Endothelial cell (in vitro differentiated cells): Measurements from ENCODE around the gene ACAA1. TPM values are rescaled to one million over a fixed set of nuclear protein-coding genes. Genes with fewer than 3 reads are reported as not detected.

Experiments used
- DNase-seq: peaks from one replicate; pipeline ENCODE4 v3.0.0; 2021; ENCODE audit warnings: low spot score
- H3K27ac Mint-ChIP-seq: one replicate; pipeline ENCODE4 v1.8.0; 2021; ENCODE audit warnings: mixed read lengths, inconsistent platforms; ENCODE audit not compliant: unreplicated experiment
- H3K27me3 Mint-ChIP-seq: one replicate; pipeline ENCODE4 v1.8.0; 2021; ENCODE audit warnings: mild to moderate bottlenecking, moderate library complexity, mixed read lengths, inconsistent platforms; ENCODE audit not compliant: unreplicated experiment
- H3K36me3 Mint-ChIP-seq: one replicate; pipeline ENCODE4 v1.8.0; 2021; ENCODE audit warnings: mild to moderate bottlenecking, low read depth, mixed read lengths, inconsistent platforms; ENCODE audit not compliant: unreplicated experiment
- H3K4me1 Mint-ChIP-seq: one replicate; pipeline ENCODE4 v1.8.0; 2021; ENCODE audit warnings: mild to moderate bottlenecking, mixed read lengths, inconsistent platforms; ENCODE audit not compliant: unreplicated experiment
- H3K4me3 Mint-ChIP-seq: one replicate; pipeline ENCODE4 v1.8.0; 2021; ENCODE audit warnings: mild to moderate bottlenecking, mixed read lengths, inconsistent platforms; ENCODE audit not compliant: unreplicated experiment
- H3K9me3 Mint-ChIP-seq: one replicate; pipeline ENCODE4 v1.8.0; 2021; ENCODE audit warnings: mixed read lengths, inconsistent platforms; ENCODE audit not compliant: unreplicated experiment
- CTCF ChIP-seq: fragments of 200-600 bp; sonication (generic); IDR thresholded peaks from one replicate; pipeline ENCODE4 v1.5.0; 2021; ENCODE audit warnings: antibody characterized with exemption; ENCODE audit not compliant: unreplicated experiment
- total RNA-seq: library from RNA; stranded (reverse); fragmentation: NEBNext Ultra II Directional; extraction: Animal tissue kit (Norgen Biotek cat#: 25700); gene quantifications from one replicate; pipeline ENCODE4 v1.2.1, GENCODE V29; 2021; ENCODE audit not compliant: unreplicated experiment

The ACAA1 gene
- total RNA-seq, 1 donor from 2014 or later = 71.9 TPM

GRCh38 chr3:38099518-38099917 lies 37.4 kb downstream of the ACAA1 start:
- no peak overlapping the region for H3K27ac Mint-ChIP-seq

GRCh38 chr3:38098376-38098723 lies 38.6 kb downstream of the ACAA1 start:
- DNase-seq = no peak
- Mint-ChIP-seq H3K4me1 (peaks cover 28% of the 10 kb centered on the region), H3K9me3 (no peaks in the 10 kb centered on the region), H3K4me3 (no peak overlapping the region), H3K27ac (peak overlapping the region; percentile 20), H3K36me3 (no peaks in the 10 kb centered on the region), H3K27me3 (no peaks in the 10 kb centered on the region)
- no peak for TF ChIP-seq CTCF

More at GRCh38 chr3:38099518-38099917, 37.4 kb downstream of the ACAA1 start:
- Mint-ChIP-seq H3K27me3 (no peaks in the 10 kb centered on the region), H3K9me3 (no peaks in the 10 kb centered on the region), H3K4me3 (no peak overlapping the region), H3K36me3 (no peaks in the 10 kb centered on the region), H3K4me1 (peaks cover 28% of the 10 kb centered on the region)
- no peak for TF ChIP-seq CTCF
- no peak for DNase-seq

GRCh38 chr3:38097446-38098375 lies 39.2 kb downstream of the ACAA1 start:
- Mint-ChIP-seq H3K27ac (no peak overlapping the region), H3K4me1 (peaks cover 28% of the 10 kb centered on the region), H3K4me3 (no peak overlapping the region), H3K9me3 (no peaks in the 10 kb centered on the region), H3K36me3 (no peaks in the 10 kb centered on the region), H3K27me3 (no peaks in the 10 kb centered on the region)
- TF ChIP-seq CTCF = no peak
- DNase-seq = no peak

GRCh38 chr3:38095669-38096483 lies 41.1 kb downstream of the ACAA1 start:
- no peak overlapping the region for H3K4me3 Mint-ChIP-seq
- DNase-seq = no peak
- H3K9me3 Mint-ChIP-seq = no peaks in the 10 kb centered on the region
- no peak for TF ChIP-seq CTCF
- H3K27ac Mint-ChIP-seq = no peak overlapping the region
- peaks cover 32% of the 10 kb centered on the region for H3K4me1 Mint-ChIP-seq
- H3K27me3 Mint-ChIP-seq = no peaks in the 10 kb centered on the region
- H3K36me3 Mint-ChIP-seq = no peaks in the 10 kb centered on the region
